A549 treated with GW870086 at 1 μM for 4 hours (cell line): Measurements from ENCODE around the gene EFNA4. TPM values are rescaled to one million over a fixed set of nuclear protein-coding genes. Genes with fewer than 3 reads are reported as not detected.

Experiments
- total RNA-seq: library from RNA; stranded (reverse); fragments of 200-300 nt; extraction: Qiagen RNA extraction; gene quantifications from 5 replicates; pipeline ENCODE4 v1.2.3, GENCODE V29; 2022; ENCODE audit warnings: low read depth

The EFNA4 gene, protein sequence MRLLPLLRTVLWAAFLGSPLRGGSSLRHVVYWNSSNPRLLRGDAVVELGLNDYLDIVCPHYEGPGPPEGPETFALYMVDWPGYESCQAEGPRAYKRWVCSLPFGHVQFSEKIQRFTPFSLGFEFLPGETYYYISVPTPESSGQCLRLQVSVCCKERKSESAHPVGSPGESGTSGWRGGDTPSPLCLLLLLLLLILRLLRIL
- total RNA-seq: 12.2 to 13.0 TPM (median 12.4 TPM) in 5 replicates

DNA sequence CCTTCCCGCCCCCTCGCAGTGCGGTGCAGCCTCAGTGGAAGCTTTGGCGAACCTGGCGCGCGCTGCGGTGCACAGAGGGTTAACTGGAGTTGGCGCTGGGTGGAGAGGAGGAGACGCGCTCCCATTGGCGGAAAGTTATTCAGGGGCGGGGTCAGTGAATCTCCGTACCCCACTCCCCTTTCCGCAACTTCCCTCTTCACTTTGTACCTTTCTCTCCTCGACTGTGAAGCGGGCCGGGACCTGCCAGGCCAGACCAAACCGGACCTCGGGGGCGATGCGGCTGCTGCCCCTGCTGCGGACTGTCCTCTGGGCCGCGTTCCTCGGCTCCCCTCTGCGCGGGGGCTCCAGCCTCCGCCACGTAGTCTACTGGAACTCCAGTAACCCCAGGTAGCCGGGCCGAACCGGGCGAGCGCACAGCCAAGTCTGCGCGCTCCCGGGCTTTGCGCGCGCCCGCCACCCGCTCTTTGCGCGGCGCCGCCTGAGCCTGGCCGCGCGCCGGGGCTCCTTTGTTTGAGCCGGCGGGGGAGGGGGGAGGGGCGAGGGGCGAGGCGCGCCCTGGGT is at the start of gene EFNA4:
TSS of gene EFNA4 (plus strand) at position 191 of the 561 bp plus-strand sequence. CDS start at position 275, 84 bp downstream.

DNA sequence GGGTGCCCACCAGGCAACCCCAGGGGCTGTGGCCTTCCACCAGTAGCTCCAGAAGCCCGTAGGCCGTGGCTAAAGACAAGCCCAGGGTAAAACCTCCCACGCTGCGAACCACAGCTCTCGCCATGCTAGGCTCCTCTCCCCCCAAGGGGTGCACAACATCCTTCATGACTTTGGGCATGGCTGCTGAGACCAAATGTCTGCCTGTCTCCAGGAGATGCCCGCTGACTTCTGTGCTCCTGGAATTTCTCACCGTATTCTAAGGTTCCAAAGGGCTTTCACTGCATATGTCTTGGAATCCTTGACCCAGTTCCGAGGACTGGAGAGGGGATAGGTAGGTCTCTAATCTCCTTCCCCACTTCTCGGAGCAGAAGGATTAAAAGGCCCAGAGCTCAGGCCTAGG is 30.0 kb upstream of the EFNA4 start, which contains the start of the genes DCST1 and DCST2:
TSS of gene DCST1 (plus strand) at position 301 of the 400 bp plus-strand sequence. CDS start 213 bp downstream, outside the sequence.
TSS of gene DCST2 (minus strand) at position 258 of the 400 bp plus-strand sequence. CDS start at position 178, 80 bp downstream.

DNA sequence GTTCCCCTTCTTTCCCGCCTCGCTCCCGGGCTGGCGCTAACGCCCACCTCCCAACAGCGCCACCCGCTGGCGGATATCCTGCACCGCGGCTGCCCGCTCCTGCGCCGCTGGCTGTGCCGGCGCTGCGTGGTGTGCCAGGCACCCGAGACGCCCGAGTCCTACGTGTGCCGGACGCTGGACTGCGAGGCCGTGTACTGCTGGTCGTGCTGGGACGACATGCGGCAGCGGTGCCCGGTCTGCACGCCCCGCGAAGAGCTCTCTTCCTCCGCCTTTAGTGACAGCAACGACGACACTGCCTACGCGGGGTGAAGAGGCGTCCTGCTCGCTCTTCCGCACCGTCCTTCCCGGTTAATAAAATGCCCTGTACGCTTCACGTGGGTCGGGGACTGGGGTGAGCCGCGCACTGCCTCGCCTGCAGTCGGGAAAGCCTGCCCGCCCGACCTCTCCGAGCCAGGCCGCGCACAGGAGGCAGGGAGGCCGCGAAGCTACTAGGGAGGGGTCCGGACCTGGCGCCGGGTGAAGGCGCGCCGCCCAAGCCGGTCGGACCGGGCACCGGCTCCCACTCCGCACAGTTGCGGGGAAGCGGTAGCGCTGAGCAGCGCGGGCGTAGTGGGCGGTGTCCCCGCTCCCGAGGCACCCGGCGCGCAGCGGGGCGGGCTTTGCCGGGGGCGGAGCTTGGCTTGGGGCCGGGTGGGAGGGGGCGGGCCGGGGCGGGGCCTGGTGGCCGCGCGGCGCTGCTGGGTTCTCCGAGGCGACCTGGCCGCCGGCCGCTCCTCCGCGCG is 12.8 kb upstream of the EFNA4 start, which contains the start of gene ADAM15:
TSS of gene ADAM15 (plus strand) at position 757 of the 782 bp plus-strand sequence. CDS start 71 bp downstream, outside the sequence.

DNA sequence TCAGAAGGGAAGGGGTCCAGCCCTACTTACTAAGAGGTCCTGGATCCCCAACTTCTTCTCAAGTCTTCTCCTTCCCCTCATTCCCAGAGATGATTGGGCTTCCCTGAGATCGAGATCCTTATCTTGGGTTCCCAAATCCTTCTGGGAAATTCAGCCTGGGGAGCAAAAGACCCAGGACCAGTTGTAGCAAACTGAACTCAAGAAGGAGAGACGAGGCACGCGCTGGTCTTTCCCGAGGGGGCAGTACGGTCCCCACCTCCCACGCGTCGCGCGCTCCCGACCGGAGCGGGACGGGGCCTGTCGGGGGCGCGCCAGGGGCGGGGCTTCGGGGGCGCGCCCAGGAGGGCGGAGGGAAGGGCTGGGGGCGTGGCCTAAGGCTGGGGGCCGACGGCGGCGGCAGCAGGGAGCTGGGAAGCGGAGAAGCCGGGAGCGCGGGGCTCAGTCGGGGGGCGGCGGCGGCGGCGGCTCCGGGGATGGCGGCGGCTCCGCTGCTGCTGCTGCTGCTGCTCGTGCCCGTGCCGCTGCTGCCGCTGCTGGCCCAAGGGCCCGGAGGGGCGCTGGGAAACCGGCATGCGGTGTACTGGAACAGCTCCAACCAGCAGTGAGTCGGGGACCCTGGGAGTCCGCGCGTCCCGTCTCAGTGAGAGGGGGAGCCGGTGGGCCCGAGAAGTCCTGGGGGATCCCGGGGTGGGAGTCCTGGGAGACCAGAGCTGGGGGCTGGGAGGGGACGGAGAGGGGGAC is 15.1 kb downstream of the EFNA4 start, which contains the start of gene EFNA3:
TSS of gene EFNA3 (plus strand) at position 369 of the 741 bp plus-strand sequence. CDS start at position 474, 105 bp downstream.

Other genes with a start within 250 kb of the EFNA4 start
- gene KCNN3, start 193.5 kb upstream of the EFNA4 start, total RNA-seq: 0.02 to 0.19 TPM (median 0.07 TPM) in 4 of 5 replicates, not detected in the other
- gene PMVK, start 127.0 kb upstream of the EFNA4 start, total RNA-seq: 38.8 to 45.1 TPM (median 42.1 TPM) in 5 replicates
- gene PBXIP1, start 107.6 kb upstream of the EFNA4 start, total RNA-seq: 13.0 to 14.6 TPM (median 13.5 TPM) in 5 replicates
- 19.4 to 22.3 TPM (median 21.6 TPM) in 5 replicates for gene PYGO2, start 102.0 kb upstream of the EFNA4 start, total RNA-seq
- 199 to 255 TPM (median 244 TPM) in 5 replicates for gene SHC1, start 93.0 kb upstream of the EFNA4 start, total RNA-seq
- gene CKS1B, start 89.1 kb upstream of the EFNA4 start, total RNA-seq: 304 to 367 TPM (median 343 TPM) in 5 replicates
- 39.8 to 46.3 TPM (median 44.9 TPM) in 5 replicates for gene FLAD1, start 80.4 kb upstream of the EFNA4 start, total RNA-seq
- gene LENEP, start 70.2 kb upstream of the EFNA4 start, total RNA-seq: 0.23 TPM in 1 of 5 replicates, not detected in the others
- 34.1 to 46.4 TPM (median 45.7 TPM) in 5 replicates for gene ZBTB7B, start 60.9 kb upstream of the EFNA4 start, total RNA-seq
- 0.17 to 0.80 TPM (median 0.29 TPM) in 5 replicates for gene DCST2, start 30.0 kb upstream of the EFNA4 start, total RNA-seq
- not detected in 5 replicates for gene DCST1, start 29.9 kb upstream of the EFNA4 start, total RNA-seq
- 72.3 to 103 TPM (median 97.2 TPM) in 5 replicates for gene ADAM15, start 12.4 kb upstream of the EFNA4 start, total RNA-seq
- 6.9 to 11.0 TPM (median 10.3 TPM) in 5 replicates for gene EFNA3, start 15.1 kb downstream of the EFNA4 start, total RNA-seq
- 23.0 to 32.0 TPM (median 28.5 TPM) in 5 replicates for gene EFNA1, start 64.1 kb downstream of the EFNA4 start, total RNA-seq
- gene SLC50A1, start 72.1 kb downstream of the EFNA4 start, total RNA-seq: 30.2 to 37.7 TPM (median 35.4 TPM) in 5 replicates
- 69.8 to 112 TPM (median 98.4 TPM) in 5 replicates for gene DPM3, start 76.8 kb downstream of the EFNA4 start, total RNA-seq
- 222 to 262 TPM (median 235 TPM) in 5 replicates for gene KRTCAP2, start 109.6 kb downstream of the EFNA4 start, total RNA-seq
- 1.8 to 2.9 TPM (median 2.6 TPM) in 5 replicates for gene TRIM46, start 110.1 kb downstream of the EFNA4 start, total RNA-seq
- gene THBS3, start 144.2 kb downstream of the EFNA4 start, total RNA-seq: 6.0 to 10.7 TPM (median 8.4 TPM) in 5 replicates
- gene MTX1, start 145.0 kb downstream of the EFNA4 start, total RNA-seq: 65.8 to 81.8 TPM (median 76.1 TPM) in 5 replicates
- 26.5 to 34.2 TPM (median 33.7 TPM) in 5 replicates for gene ENTREP3, start 191.7 kb downstream of the EFNA4 start, total RNA-seq
- gene SCAMP3, start 198.6 kb downstream of the EFNA4 start, total RNA-seq: 99.5 to 134 TPM (median 118 TPM) in 5 replicates
- 21.2 to 25.1 TPM (median 23.8 TPM) in 5 replicates for gene CLK2, start 209.8 kb downstream of the EFNA4 start, total RNA-seq
- 3.2 to 6.4 TPM (median 5.2 TPM) in 5 replicates for gene HCN3, start 213.7 kb downstream of the EFNA4 start, total RNA-seq
- gene PKLR, start 237.7 kb downstream of the EFNA4 start, total RNA-seq: not detected in 5 replicates
- gene FDPS, start 245.1 kb downstream of the EFNA4 start, total RNA-seq: 155 to 179 TPM (median 165 TPM) in 5 replicates